ENCODE results near the gene PACC1. TPM values are rescaled to one million over a fixed set of nuclear protein-coding genes. Genes with fewer than 3 reads are reported as not detected.

The PACC1 gene
- total RNA-seq, 2 donors from 2014 or later = 3.3 to 3.4 TPM

Other genes with a start within 250 kb of the PACC1 start
- 10 to 100 TPM; 68.4 to 69.0 TPM for gene PPP2R5A, start 129.5 kb downstream of the PACC1 start, total RNA-seq
- gene NENF, start 18.0 kb upstream of the PACC1 start, total RNA-seq = 10 to 100 TPM; 83.8 to 88.6 TPM
- 10 to 100 TPM; 19.2 to 30.7 TPM for gene ATF3, start 193.9 kb upstream of the PACC1 start, total RNA-seq

All from left cardiac atrium (tissue), 2 donors.